Trophoblast cell (in vitro differentiated cells and primary cell): ENCODE data around the gene POLE4.

ENCODE experiments used
- DNase-seq, 2 donors: peaks; one replicate each; pipeline ENCODE4 v3.0.0-alpha.2; 2016
- H2AFZ ChIP-seq: 2 replicates; pipeline ENCODE4 v1.6.1; 2013; ENCODE audit warnings: low read length, moderate library complexity, mild to moderate bottlenecking; ENCODE audit not compliant: insufficient read depth, poor library complexity
- H2AK5ac ChIP-seq: 2 replicates; pipeline ENCODE4 v1.6.1; 2013; ENCODE audit warnings: mild to moderate bottlenecking, low read length
- H2BK120ac ChIP-seq: 2 replicates; pipeline ENCODE4 v1.6.1; 2013; ENCODE audit warnings: low read length, mild to moderate bottlenecking, moderate library complexity; ENCODE audit not compliant: insufficient read depth, poor library complexity
- H2BK12ac ChIP-seq: 2 replicates; pipeline ENCODE4 v1.6.1; 2013; ENCODE audit warnings: mild to moderate bottlenecking, low read length, moderate library complexity
- H2BK5ac ChIP-seq: 2 replicates; pipeline ENCODE4 v1.6.1; 2013; ENCODE audit warnings: low read length, low read depth, moderate library complexity, mild to moderate bottlenecking; ENCODE audit not compliant: poor library complexity
- H3K14ac ChIP-seq: 2 replicates; pipeline ENCODE4 v1.6.1; 2013; ENCODE audit warnings: mild to moderate bottlenecking, low read length
- H3K18ac ChIP-seq: 2 replicates; pipeline ENCODE4 v1.6.1; 2013; ENCODE audit warnings: mild to moderate bottlenecking, low read length
- H3K23ac ChIP-seq: 2 replicates; pipeline ENCODE4 v1.6.1; 2013; ENCODE audit warnings: low read length
- H3K27ac ChIP-seq: 2 replicates; pipeline ENCODE4 v1.5.1; 2013; ENCODE audit warnings: low read depth, mild to moderate bottlenecking, inconsistent platforms, low read length, moderate library complexity
- H3K27me3 ChIP-seq: 2 replicates; pipeline ENCODE4 v1.6.1; 2013; ENCODE audit warnings: inconsistent platforms, mild to moderate bottlenecking, low read length, moderate library complexity; ENCODE audit not compliant: insufficient read depth
- H3K36me3 ChIP-seq, 2 experiments: 1 replicate in 1 of 2; 2 replicates in 1 of 2; pipeline ENCODE4 v1.6.1; 2013; ENCODE audit warnings: low read length in 2 of 2, mild to moderate bottlenecking in 2 of 2, moderate library complexity in 1 of 2; ENCODE audit not compliant: insufficient read depth in 2 of 2, control insufficient read depth in 1 of 2
- H3K4ac ChIP-seq: 2 replicates; pipeline ENCODE4 v1.6.1; 2013; ENCODE audit warnings: low read depth, mild to moderate bottlenecking, low read length, moderate library complexity
- H3K4me1 ChIP-seq, 2 experiments: 1 replicate in 1 of 2; 2 replicates in 1 of 2; pipeline ENCODE4 v1.6.1; 2013; ENCODE audit warnings: low read length in 2 of 2, mild to moderate bottlenecking in 2 of 2, moderate library complexity in 1 of 2; ENCODE audit not compliant: insufficient read depth in 2 of 2, control insufficient read depth in 1 of 2
- H3K4me2 ChIP-seq: 2 replicates; pipeline ENCODE4 v1.6.1; 2013; ENCODE audit warnings: inconsistent platforms, mild to moderate bottlenecking, low read length, moderate library complexity
- H3K4me3 ChIP-seq: 2 replicates; pipeline ENCODE4 v1.5.1; 2013; ENCODE audit warnings: mild to moderate bottlenecking, low read depth, low read length, inconsistent platforms
- H3K79me1 ChIP-seq: one replicate; pipeline ENCODE4 v1.6.1; 2013; ENCODE audit warnings: low read length
- H3K79me2 ChIP-seq: 2 replicates; pipeline ENCODE4 v1.6.1; 2013; ENCODE audit warnings: low read length, mild to moderate bottlenecking; ENCODE audit not compliant: control insufficient read depth, insufficient read depth, poor library complexity
- H3K9ac ChIP-seq: 2 replicates; pipeline ENCODE4 v1.6.1; 2013; ENCODE audit warnings: mild to moderate bottlenecking, low read length
- H3K9me3 ChIP-seq: 2 replicates; pipeline ENCODE4 v1.6.1; 2013; ENCODE audit warnings: low read depth, mild to moderate bottlenecking, control low read depth, inconsistent platforms, low read length; ENCODE audit not compliant: insufficient read depth
- H4K12ac ChIP-seq: 2 replicates; pipeline ENCODE4 v1.6.1; 2013; ENCODE audit warnings: low read depth, mild to moderate bottlenecking, low read length, moderate library complexity
- H4K8ac ChIP-seq: 2 replicates; pipeline ENCODE4 v1.6.1; 2013; ENCODE audit warnings: low read depth, mild to moderate bottlenecking, low read length, moderate library complexity
- H4K91ac ChIP-seq: one replicate; pipeline ENCODE4 v1.6.1; 2013; ENCODE audit warnings: low read depth, mild to moderate bottlenecking, low read length, moderate library complexity
- WGBS: extraction: QIAGEN DNeasy Blood & Tissue Kit; methylation state at CpG from one replicate; pipeline ENCODE4 v1.1.7; 2013; ENCODE audit warnings: missing lambda C conversion rate; ENCODE audit not compliant: insufficient read length, insufficient coverage; ENCODE audit errors: extremely low coverage; 5-methylcytosine and 5-hydroxymethylcytosine counted together

POLE4 gene

GRCh38 chr2:74927621-74928020, 30.8 kb upstream of the POLE4 start:
- Histone ChIP-seq H3K9ac (no peak overlapping the region), H2BK12ac (no peak overlapping the region), H3K27me3 (no peaks in the 10 kb centered on the region), H3K27ac (no peak overlapping the region), H4K91ac (no peak overlapping the region), H3K36me3 (no peaks in the 10 kb centered on the region), H2AK5ac (no peak overlapping the region), H3K4ac (no peak overlapping the region), H3K23ac (no peak overlapping the region), H3K14ac (no peak overlapping the region), H3K79me2 (no peaks in the 10 kb centered on the region), H2AFZ (no peak overlapping the region), H3K4me3 (no peak overlapping the region), H3K18ac (no peak overlapping the region), H3K79me1 (peaks cover 2% of the 10 kb centered on the region), H4K12ac (no peak overlapping the region), H3K4me2 (no peak overlapping the region), H4K8ac (no peak overlapping the region), H2BK5ac (no peak overlapping the region), H3K4me1 (peaks cover 4 to 6% of the 10 kb centered on the region in 2 experiments), H2BK120ac (no peak overlapping the region), H3K9me3 (peaks cover 4% of the 10 kb centered on the region)
- no peak for DNase-seq
- no CpG with 5 or more reads among the region's 5 CpGs for WGBS

GRCh38 chr2:74930811-74931486, 27.5 kb upstream of the POLE4 start:
- Histone ChIP-seq H4K91ac (no peak overlapping the region), H3K14ac (no peak overlapping the region), H3K4me2 (no peak overlapping the region), H2AK5ac (no peak overlapping the region), H2BK5ac (no peak overlapping the region), H3K79me1 (no peaks in the 10 kb centered on the region), H3K9ac (no peak overlapping the region), H3K23ac (no peak overlapping the region), H4K12ac (no peak overlapping the region), H2AFZ (no peak overlapping the region), H4K8ac (no peak overlapping the region), H3K18ac (no peak overlapping the region), H3K79me2 (no peaks in the 10 kb centered on the region), H3K4me1 (no peaks in the 10 kb centered on the region), H3K36me3 (no peaks in the 10 kb centered on the region), H3K4me3 (no peak overlapping the region), H3K27me3 (no peaks in the 10 kb centered on the region), H3K27ac (no peak overlapping the region), H2BK12ac (no peak overlapping the region), H2BK120ac (no peak overlapping the region), H3K4ac (no peak overlapping the region), H3K9me3 (peaks cover 5% of the 10 kb centered on the region)
- no CpG with 5 or more reads among the region's 8 CpGs for WGBS
- DNase-seq: no peak

- no peak overlapping the region for H3K9ac ChIP-seq
Measured at GRCh38 chr2:74931940-74932339, 26.5 kb upstream of the POLE4 start.

GRCh38 chr2:74935975-74936391, 22.5 kb upstream of the POLE4 start:
- Histone ChIP-seq H3K4ac (no peak overlapping the region), H2BK5ac (no peak overlapping the region), H3K18ac (no peak overlapping the region), H2BK12ac (no peak overlapping the region), H3K79me1 (no peaks in the 10 kb centered on the region), H3K14ac (no peak overlapping the region), H3K23ac (no peak overlapping the region), H4K8ac (no peak overlapping the region), H3K9me3 (peaks cover 2% of the 10 kb centered on the region), H3K36me3 (no peaks in the 10 kb centered on the region), H3K79me2 (no peaks in the 10 kb centered on the region), H4K91ac (no peak overlapping the region), H3K4me3 (no peak overlapping the region), H3K4me2 (no peak overlapping the region), H2AFZ (no peak overlapping the region), H3K4me1 (no peaks in the 10 kb centered on the region), H4K12ac (no peak overlapping the region), H2BK120ac (no peak overlapping the region), H3K27me3 (no peaks in the 10 kb centered on the region), H3K9ac (no peak overlapping the region), H2AK5ac (no peak overlapping the region), H3K27ac (no peak overlapping the region)
- DNase-seq: no peak
- WGBS: no CpG with 5 or more reads among the region's 4 CpGs

More at GRCh38 chr2:74931940-74932339, 26.5 kb upstream of the POLE4 start:
- Histone ChIP-seq H3K18ac (no peak overlapping the region), H2AFZ (no peak overlapping the region), H3K36me3 (no peaks in the 10 kb centered on the region), H3K4me2 (no peak overlapping the region), H2BK5ac (no peak overlapping the region), H2BK12ac (no peak overlapping the region), H3K79me2 (no peaks in the 10 kb centered on the region), H2BK120ac (no peak overlapping the region), H3K27ac (no peak overlapping the region), H4K91ac (no peak overlapping the region), H3K4me3 (no peak overlapping the region), H3K23ac (no peak overlapping the region), H3K4me1 (no peaks in the 10 kb centered on the region), H4K12ac (no peak overlapping the region), H3K4ac (no peak overlapping the region), H2AK5ac (no peak overlapping the region), H4K8ac (no peak overlapping the region), H3K27me3 (no peaks in the 10 kb centered on the region), H3K79me1 (no peaks in the 10 kb centered on the region), H3K9me3 (peaks cover 5% of the 10 kb centered on the region), H3K14ac (no peak overlapping the region)
- WGBS: 100% methylated on average over 1 of the region's 2 CpGs
- DNase-seq: no peak
